Measurements from ENCODE around the gene EFCAB8.
"Not testable (repeated sequence)": the region's sequence is repeated elsewhere in the genome, so short reads cannot be mapped to it uniquely, and the experiment has no call there.

Gene EFCAB8

GRCh38 chr20:32888636-32889035 is 29.9 kb downstream of the EFCAB8 start:
- DNase-seq, result no peak

- DNase-seq, result no peak
Measured at GRCh38 chr20:32889281-32889680, 30.6 kb downstream of the EFCAB8 start.

GRCh38 chr20:32891491-32891890 is 32.8 kb downstream of the EFCAB8 start:
- no peak for DNase-seq

GRCh38 chr20:32891926-32892660 is 33.4 kb downstream of the EFCAB8 start:
- DNase-seq, result no peak

- no peak for DNase-seq
Measured at GRCh38 chr20:32893263-32894025, 34.7 kb downstream of the EFCAB8 start.

- DNase-seq, result no peak
Measured at GRCh38 chr20:32894026-32894483, 35.3 kb downstream of the EFCAB8 start.

GRCh38 chr20:32894711-32895355 is 36.1 kb downstream of the EFCAB8 start:
- DNase-seq, result no peak

GRCh38 chr20:32896521-32897280 is 38.0 kb downstream of the EFCAB8 start:
- DNase-seq, result no peak

GRCh38 chr20:32898729-32899128 is 40.0 kb downstream of the EFCAB8 start:
- no peak for DNase-seq

- peak; percentile 54 for DNase-seq
Measured at GRCh38 chr20:32902456-32903420, 44.0 kb downstream of the EFCAB8 start.

- DNase-seq, result no peak
Measured at GRCh38 chr20:32903666-32904175, 45.0 kb downstream of the EFCAB8 start.

GRCh38 chr20:32904678-32905077 is 46.0 kb downstream of the EFCAB8 start:
- not testable (repeated sequence) for DNase-seq

- no peak for DNase-seq
Measured at GRCh38 chr20:32906200-32906599, 47.5 kb downstream of the EFCAB8 start.

- no peak for DNase-seq
Measured at GRCh38 chr20:32906871-32907495, 48.3 kb downstream of the EFCAB8 start.

- no peak for DNase-seq
Measured at GRCh38 chr20:32907886-32908285, 49.2 kb downstream of the EFCAB8 start.

GRCh38 chr20:32908334-32909292 is 49.9 kb downstream of the EFCAB8 start:
- DNase-seq, result no peak

- DNase-seq, result no peak
Measured at GRCh38 chr20:32909451-32909850, 50.7 kb downstream of the EFCAB8 start.

GRCh38 chr20:32909896-32910571 is 51.3 kb downstream of the EFCAB8 start:
- no peak for DNase-seq

- DNase-seq, result no peak
Measured at GRCh38 chr20:32911355-32911754, 52.6 kb downstream of the EFCAB8 start.
